GM21528 (cell line): Measurements from ENCODE around the gene UBE4A.

ENCODE experiments used
- ATAC-seq: cut with Tn5 transposase; IDR thresholded peaks from one replicate; pipeline ENCODE4 v1.9.1; 2021; ENCODE audit warnings: mild to moderate bottlenecking, moderate library complexity; ENCODE audit not compliant: unreplicated experiment, low FRiP score

Gene UBE4A

DNA sequence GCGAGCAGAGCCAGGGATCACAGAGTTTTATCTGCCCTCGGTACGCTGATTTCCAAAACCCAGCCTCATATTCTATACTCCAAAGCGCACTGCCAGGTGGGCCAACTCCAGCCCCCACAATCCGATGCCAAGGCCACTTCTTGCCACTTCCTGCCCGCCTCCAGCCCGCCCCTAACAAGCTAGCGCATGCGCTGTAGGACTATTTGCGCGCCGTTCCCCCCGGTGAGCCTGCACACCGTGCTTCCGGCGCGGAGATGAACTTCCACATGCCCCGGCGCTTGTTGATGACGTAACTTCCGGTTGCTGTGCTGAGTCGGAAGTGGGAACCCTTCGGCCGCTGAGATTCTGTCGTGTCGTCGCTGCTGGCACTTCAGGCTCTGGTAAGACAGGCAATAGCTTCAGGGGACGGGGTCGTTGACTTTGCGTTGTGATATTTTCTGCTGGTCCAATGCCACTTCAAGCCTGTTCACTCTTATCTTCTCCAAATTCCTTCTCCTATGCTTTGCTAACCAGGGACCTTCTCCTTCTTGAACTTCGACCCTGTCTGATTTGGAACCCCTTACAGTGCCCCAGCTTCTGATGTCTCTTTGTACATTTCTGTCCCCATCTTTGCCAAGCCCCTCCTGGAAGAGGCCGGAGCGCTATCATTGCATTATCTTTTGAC, at the start of gene UBE4A:
TSS of gene UBE4A (plus strand) at position 306 of the 664 bp plus-strand sequence. CDS start 5,481 bp downstream, outside the sequence.
- ATAC-seq = peak; percentile 93

DNA sequence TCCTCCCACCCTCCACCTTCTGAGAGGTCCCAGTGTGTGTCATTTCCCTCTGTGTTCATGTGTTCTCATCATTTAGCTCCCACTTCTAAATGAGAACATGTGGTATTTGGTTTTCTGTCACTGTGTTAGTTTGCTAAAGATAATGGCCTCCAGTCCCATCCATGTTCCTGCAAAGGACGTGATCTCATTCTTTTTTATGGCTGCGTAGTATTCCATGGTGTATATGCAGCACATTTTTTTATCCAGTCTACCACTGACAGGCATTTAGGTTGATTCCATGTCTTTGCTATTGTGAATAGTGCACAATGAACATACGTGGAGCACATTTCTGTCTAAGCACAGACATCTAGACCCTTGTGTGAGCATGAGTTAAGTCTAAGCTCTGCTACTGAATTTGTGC, 49.1 kb upstream of the UBE4A start:
- no peak for ATAC-seq

GRCh38 chr11:118310781-118311485, 48.5 kb upstream of the UBE4A start:
- no peak for ATAC-seq

DNA sequence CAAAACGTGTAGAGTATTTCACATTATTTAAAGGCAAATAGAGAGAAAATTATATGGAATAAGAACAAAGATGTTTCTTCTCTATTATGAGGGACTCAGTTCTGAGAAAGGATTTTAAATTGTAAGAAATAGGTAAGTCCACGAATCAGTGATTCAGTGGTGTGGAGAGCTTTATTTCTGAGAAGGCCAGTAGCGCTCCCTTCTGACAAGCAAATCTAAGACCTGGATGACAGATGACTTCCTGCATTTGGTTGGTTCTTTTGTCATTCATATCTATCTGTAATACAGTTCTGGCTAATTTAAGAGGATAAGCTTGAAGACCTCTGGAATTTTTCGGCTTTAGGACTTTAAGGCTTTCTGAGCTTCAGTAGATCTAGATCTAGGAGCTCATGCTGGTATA, 47.9 kb upstream of the UBE4A start:
- no peak for ATAC-seq

GRCh38 chr11:118312328-118312727, 47.1 kb upstream of the UBE4A start:
- ATAC-seq = no peak

DNA sequence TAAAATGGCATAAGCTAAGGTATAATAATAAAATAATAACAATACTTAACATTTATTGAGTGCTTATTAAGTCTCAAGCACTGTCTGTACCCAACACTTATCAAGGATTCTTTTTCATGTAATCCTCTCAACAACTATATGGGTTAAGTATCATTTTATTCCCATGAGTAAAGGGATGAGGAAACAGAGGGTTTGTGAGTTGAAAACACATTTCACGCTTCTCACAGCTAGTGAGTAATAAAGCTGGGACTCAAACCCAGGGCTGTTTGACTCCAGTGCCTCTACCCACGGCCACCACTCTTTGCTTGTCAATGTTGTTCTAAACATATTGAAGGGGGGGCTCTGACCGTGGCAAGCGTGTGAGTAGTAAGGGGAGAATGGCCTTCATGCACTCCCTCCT, 46.2 kb upstream of the UBE4A start:
- ATAC-seq = no peak

GRCh38 chr11:118314988-118315411, 44.4 kb upstream of the UBE4A start:
- ATAC-seq = no peak

GRCh38 chr11:118318124-118318523, 41.3 kb upstream of the UBE4A start:
- ATAC-seq = no peak

DNA sequence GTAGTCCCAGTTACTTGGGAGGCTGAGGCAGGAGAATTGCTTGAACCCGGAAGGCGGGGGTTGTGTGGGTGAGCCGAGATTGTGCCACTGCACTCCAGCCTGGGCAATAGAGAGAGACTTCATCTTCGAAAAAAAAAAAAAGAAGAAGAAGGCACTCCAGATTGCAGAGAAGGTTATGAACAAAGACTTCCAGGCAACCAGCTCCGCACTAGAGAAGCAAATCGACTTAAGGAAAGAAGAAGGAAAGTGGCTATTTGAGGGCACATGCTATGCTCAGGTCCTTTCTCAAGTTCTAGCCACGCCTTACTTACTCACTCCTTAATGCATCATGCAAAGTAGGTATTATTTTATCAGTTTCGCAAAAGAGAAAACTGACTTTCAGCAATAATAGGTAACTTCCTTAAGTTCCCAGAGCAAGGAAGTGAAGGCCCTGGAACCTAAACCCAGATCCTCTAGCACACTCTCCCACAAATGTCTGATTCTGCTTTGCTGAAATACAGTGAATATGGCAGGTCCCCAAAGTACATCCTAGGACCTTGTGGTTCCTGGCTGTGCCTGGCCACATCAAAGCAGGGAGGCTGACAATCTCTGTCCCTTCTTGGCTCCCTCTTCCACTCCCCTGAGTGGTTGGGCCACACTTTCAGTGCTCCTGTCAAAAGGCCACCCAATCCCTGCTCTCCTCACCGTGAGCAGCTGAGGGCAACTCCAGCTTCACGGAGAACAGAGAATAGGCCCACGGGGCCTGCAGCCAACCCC, 40.6 kb upstream of the UBE4A start:
- no peak for ATAC-seq

GRCh38 chr11:118319337-118319707, 40.1 kb upstream of the UBE4A start:
- ATAC-seq = no peak

- no peak for ATAC-seq
These were observed 38.9 kb upstream of the UBE4A start for GRCh38 chr11:118320515-118320914.

DNA sequence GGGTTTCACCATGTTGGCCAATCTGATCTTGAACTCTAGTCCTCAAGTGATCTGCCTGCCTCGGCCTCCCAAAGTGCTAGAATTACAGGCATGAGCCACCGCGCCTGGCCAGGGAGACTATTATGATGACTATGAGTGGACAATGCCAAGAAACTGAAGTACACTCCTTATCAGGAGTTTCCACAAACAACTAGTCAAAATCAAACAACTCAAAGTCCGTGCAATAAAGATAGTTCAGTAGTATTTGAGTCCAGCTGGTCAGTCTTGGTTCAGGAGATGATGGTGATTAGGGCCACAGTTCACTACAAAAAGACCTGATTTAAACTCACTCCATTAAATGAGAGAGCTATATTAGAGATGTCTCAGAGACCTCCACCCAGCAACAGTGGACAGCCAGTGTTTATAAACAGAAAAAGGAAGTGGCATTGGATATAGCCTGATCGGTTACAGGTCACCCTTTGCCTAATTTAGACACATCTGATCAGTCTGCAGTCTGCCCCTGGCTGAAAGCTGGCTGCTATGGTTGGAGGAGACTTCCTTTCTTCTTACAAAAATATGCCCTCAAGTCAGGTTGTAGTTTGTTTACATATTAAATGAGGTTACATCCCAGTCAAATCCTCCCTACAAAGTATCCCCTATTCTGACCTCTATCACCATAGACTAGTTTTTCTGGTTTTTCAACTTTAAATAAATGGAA, 37.9 kb upstream of the UBE4A start:
- no peak for ATAC-seq

GRCh38 chr11:118322721-118323120, 36.7 kb upstream of the UBE4A start:
- no peak for ATAC-seq

DNA sequence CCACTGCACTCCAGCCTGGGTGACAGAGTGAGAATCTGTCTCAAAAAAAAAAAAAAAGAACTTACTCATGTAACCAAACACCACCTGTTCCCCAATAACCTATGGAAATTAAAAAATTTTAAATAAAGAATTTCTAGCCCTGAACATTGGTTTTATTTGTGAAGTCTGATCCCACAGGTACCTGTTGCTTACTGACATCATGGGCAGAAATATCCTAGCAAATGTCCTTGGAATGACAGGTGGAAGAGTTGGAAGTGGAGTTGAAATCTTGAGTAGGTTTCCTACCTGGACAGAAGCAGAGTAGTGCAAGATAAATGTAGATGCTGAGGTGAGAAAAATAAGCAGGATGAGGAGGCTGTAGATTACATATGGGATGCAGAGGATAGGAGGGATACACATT, 34.1 kb upstream of the UBE4A start:
- no peak for ATAC-seq

DNA sequence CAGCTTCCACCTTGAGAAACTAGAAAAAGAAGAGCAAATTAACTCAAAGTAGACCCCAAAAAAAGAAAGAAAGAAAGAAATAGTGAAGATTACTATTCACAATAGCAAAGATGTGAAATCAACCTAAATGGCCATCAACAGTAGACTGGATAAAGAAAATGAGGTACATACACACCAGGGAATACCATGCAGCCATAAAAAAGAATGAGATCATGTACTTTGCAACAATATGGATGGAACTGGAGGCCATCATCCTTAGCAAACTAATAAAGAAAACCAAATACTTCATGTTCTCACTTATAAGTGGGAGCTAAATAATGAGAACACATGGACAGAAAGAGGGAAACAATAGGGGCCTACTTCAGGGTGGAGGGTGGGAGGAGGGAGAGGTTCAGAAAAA, 30.7 kb upstream of the UBE4A start:
- no peak for ATAC-seq

DNA sequence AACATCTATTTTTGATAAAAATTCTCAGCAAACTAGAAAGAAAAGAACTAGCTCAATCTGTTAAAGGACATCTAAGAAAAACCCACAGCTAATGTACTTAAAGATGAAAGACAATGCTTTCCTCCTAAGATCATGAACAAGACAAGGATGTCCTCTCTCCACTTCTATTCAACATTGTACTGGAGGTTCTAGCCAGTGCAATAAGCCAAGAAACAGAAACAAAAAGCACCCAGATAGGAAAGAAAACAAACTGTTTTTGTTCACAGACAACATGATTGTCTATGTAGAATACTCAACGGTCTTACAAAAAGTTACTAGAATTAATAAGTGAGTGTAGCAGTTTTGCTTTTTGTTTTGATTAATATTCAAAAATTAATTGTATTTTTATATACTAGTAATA, 24.7 kb upstream of the UBE4A start:
- ATAC-seq = no peak

- no peak for ATAC-seq
These were observed 20.8 kb upstream of the UBE4A start for GRCh38 chr11:118338637-118339061.

GRCh38 chr11:118339281-118339961, 20.0 kb upstream of the UBE4A start:
- ATAC-seq = no peak

DNA sequence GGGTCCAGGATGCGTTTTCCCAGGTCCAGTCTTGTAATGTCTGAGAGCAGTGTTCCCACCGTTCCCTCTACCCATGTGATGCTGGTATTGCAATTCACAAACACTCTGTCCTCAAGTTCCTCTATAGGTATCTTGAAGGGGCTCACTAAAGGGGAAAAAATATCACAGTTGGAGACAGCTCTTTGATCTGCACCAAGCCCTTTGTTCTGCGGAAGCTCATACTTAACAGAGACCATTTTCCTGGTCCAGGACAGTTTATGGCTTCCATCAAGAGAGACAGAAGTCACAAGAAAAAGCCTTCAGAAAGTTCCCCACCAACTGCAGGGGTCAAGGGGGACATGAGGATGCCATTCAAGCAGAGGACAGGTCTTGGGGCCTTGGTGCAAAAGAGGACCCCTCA, 19.0 kb upstream of the UBE4A start:
- no peak for ATAC-seq

GRCh38 chr11:118341261-118341660, 18.1 kb upstream of the UBE4A start:
- ATAC-seq = no peak
